Measurements from ENCODE around the gene CKM.

DNA sequence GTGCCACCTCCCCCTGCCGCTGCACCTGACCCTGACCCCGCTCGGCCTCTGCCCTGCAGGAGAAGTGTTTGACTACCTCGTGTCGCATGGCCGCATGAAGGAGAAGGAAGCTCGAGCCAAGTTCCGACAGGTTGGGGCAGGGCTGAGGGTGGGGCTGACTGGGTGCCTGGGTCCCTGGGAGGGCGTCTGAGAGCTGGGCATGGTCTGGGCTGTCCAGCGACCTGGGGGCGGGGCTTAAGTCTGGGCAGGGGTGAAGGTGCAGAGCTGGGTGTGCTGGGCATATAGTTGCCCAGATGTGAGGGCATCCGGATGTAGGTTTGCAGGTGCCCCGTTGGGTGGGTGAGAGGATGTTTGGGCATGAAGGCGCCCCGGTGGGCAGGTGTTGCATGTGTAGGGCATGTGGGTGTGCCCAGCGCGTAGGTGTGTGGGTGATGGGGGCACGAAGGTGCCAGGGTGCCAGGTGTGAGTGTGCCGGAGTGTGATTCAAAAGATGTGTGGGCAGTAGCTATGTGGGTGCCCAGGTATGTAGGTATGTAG, 57.8 kb downstream of the CKM start:
- TF ChIP-seq, protein P1, sequence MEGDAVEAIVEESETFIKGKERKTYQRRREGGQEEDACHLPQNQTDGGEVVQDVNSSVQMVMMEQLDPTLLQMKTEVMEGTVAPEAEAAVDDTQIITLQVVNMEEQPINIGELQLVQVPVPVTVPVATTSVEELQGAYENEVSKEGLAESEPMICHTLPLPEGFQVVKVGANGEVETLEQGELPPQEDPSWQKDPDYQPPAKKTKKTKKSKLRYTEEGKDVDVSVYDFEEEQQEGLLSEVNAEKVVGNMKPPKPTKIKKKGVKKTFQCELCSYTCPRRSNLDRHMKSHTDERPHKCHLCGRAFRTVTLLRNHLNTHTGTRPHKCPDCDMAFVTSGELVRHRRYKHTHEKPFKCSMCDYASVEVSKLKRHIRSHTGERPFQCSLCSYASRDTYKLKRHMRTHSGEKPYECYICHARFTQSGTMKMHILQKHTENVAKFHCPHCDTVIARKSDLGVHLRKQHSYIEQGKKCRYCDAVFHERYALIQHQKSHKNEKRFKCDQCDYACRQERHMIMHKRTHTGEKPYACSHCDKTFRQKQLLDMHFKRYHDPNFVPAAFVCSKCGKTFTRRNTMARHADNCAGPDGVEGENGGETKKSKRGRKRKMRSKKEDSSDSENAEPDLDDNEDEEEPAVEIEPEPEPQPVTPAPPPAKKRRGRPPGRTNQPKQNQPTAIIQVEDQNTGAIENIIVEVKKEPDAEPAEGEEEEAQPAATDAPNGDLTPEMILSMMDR (IDR thresholded peaks at IDR 0.05) = no peak
- TF ChIP-seq POLR2A (IDR thresholded peaks at IDR 0.05) = no peak

Measured in thyroid gland (tissue), 4 donors.